Left cardiac atrium (tissue), 4 donors: Measurements from ENCODE around the gene ARL4A. TPM values are rescaled to one million over a fixed set of nuclear protein-coding genes. Genes with fewer than 3 reads are reported as not detected.
A peak's percentile ranks its signal among the peaks of the same experiment; 100 is the strongest.

ENCODE experiments used
- ATAC-seq, 2 donors: fragments of 200-7000 bp; cut with Tn5 transposase; one replicate each; pipeline ENCODE4 v1.9.1; 2020; ENCODE audit warnings: mild to moderate bottlenecking in 2 of 2, moderate library complexity in 2 of 2
- DNase-seq: peaks from one replicate; pipeline ENCODE4 v3.0.0-alpha.2; 2020
- intact Hi-C, 2 donors: fragments of 100-400 bp; cut with DNase I; formaldehyde crosslinking; loops; one replicate each; pipeline versions ENCODE4 v1.14.1 to v1.15.1; 2022 to 2023
- total RNA-seq, 2 donors: library from RNA; stranded (reverse); fragmentation: NEBNext Ultra II Directional; extraction: Animal tissue kit (Norgen Biotek cat#: 25700); gene quantifications; one replicate each; pipeline ENCODE4 v1.2.1, GENCODE V29; 2021
- donor health status: DM: no; HTN: yes; CAD: no.
- donor health status: DM: no; HTN: yes; CAD: no; lungs with severe emphysema.
- donor health status: DM: yes; HTN: yes; CAD: no.
- donor health status: Dilated cardiomyopathy.

ARL4A gene
- total RNA-seq, 2 donors from 2014 or later = 13.9 to 17.9 TPM

DNA sequence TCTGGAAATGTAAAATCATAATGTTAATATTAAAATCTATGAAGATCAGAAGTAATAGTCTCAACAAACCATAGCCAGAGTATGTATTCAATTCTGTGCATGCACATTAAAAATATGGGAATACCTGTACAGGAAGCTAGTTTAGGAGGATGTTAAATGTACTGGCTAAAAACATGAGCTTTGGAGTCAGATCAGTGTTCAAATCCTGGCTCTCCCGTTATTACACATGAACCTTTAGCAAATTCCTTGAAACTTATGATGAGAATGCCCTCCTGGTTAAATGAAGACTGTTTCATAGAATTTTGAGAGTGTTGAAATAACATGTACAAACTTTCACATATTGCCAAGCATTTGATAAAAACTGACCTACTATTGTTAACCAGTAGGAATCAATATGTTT lies 4.6 kb downstream of the ARL4A start:
- ATAC-seq = no peak
- intact Hi-C loops = no loop called here
- no peak for DNase-seq

DNA sequence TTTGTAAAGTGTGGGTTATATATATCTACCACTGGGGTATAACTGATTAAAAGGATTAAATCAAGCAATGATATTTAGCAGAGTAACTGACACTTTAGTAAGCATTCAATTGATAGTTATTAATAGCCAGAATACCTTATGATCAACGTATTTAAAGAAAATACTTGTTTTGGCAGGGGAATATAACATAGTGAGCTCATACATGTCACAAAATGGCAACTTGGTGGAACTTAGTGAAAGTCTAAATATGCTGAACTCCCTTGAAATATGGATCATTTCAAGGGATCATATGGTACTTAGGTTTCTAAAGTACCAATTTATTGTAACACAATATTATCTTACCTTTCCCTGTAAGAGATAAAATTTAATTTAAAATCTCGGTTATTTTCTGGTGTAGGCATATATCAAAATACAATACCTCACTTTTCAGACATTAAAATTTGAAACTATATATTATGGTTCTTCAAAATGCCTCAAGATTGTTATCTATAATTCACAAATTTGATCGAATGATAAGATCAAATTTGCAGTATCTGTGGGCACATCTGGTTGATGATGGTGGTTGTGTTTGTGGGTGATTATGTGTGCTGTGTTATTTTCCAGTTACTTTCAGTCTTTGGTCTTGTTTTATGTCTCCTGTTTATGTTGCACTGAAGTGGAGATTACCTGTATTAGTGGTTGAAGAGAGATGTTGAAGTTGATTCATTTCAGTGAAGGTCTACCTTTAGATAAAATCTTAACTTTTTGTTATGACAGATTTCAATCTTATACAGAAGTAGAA lies 5.2 kb downstream of the ARL4A start:
- ATAC-seq (no peak), DNase-seq (no peak)
- intact Hi-C loops = no loop called here

DNA sequence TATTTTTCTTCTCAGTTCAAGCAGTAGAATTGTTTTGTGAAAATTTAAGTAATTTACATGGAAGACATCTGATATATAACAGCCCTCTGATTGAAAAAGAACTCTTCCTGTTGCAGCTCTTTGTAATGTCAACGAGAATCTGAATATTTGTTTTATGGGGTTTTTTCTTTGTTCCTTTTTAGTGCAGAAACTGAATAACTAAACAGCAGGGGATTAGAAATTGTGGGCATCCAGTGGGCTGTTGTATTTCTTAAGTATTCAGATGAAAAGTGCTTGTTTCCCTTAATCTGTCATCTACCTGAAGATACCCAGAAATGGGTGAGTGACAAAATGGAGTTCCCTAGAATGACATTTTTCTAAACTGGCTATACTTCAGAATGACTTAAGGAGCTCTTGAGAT lies 7.4 kb downstream of the ARL4A start:
- intact Hi-C loops = no loop called here
- DNase-seq (no peak), ATAC-seq (no peak)

DNA sequence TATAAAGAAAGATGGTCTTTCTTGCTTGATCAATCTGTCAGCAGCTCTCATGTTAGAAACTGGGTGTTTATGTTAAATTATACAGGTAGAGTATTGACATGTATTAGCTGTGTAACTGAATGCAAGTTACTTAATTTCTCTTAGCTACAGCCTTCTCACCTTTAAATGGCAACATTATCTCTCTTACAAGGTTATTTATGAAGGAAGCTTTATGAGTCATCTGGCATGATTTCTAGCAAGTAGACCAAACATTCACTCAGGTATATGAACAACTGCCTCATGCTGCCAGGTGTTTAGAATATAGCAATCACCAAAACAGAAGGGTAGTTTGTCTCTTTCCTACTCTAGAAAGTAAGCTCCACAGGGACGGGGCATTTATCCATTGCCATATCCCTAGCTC lies 8.5 kb downstream of the ARL4A start:
- ATAC-seq = no peak
- no peak for DNase-seq
- intact Hi-C loops = no loop called here

DNA sequence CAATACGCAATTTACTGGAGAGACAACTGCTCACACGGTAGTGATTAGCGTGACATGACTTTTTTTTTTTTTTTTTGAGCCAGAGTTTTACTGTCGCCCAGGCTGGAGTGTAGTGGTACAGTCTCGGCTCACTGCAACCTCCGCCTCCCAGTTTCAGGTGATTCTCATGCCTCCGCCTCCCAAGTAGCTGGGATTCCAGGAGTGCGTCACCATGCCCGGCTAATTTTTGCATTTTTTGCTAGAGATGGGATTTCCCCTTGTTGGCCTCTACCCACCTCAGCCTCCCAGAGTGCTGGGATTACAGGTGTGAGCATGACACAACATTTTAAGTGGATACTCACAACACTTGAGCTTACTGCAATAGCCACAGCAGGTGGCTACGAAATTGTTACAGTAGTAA lies 11.9 kb downstream of the ARL4A start:
- intact Hi-C loops = no loop called here
- no peak for ATAC-seq
- DNase-seq = no peak

DNA sequence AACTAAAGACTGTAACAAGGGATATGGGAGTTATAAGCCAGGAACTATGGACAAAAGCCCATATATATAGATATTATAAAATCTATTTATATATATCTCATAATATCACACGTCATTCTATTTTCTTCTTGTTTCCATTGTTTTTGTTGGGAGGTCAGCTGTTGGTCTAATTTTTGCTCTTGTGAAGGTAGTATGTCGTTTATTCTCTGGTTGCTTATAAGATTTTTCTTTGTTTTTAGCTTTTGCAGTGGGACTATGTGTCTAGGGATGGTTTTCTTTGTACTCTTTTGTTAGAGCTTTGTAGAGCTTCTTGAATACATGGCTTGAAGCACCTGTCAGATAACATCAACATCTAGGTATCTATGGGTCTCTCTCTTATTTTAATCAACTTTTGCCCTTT lies 14.0 kb downstream of the ARL4A start:
- DNase-seq = no peak
- intact Hi-C loops = no loop called here
- no peak for ATAC-seq

DNA sequence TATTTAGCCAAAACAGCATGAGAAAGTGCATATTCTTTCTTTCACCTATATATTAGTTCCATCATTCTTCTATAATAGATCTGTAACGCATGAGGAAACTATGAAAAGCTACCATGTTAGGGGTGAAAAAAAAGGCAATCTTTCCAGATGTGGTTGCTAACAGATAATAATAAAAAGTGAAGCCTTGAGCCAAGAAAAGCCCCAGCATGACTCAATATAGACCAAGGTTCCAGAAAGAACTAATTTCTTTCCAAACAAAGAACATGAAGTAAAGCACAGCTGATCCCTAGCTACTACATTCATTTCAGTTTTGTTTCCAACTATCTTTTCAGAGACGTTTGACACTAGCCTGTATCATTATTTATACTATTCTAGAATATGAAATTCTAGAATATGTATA lies 16.4 kb downstream of the ARL4A start:
- ATAC-seq = peak in 1 of 2 donors; percentile 71
- intact Hi-C loops = no loop called here
- DNase-seq = no peak

DNA sequence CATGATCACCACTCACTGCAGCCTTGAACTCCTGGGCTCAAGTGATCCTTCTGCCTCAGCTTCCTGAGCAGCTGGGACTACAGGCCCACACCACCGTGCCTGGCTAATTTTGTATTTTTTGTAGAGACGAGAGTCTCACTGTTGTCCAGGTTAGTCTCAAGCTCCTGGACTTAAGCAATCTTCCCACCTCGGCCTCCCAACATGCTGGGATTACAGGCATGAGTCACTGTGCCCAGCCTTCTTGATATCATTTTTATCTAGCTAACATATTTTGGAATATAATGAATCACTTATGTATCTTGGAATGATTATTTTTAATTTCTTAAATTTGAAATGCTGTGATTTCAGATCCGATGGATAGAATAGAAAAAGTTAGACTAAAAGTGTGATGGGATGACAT lies 18.4 kb downstream of the ARL4A start:
- DNase-seq (no peak), ATAC-seq (peak in 1 of 2 donors; percentile 55)
- intact Hi-C loops = no loop called here

DNA sequence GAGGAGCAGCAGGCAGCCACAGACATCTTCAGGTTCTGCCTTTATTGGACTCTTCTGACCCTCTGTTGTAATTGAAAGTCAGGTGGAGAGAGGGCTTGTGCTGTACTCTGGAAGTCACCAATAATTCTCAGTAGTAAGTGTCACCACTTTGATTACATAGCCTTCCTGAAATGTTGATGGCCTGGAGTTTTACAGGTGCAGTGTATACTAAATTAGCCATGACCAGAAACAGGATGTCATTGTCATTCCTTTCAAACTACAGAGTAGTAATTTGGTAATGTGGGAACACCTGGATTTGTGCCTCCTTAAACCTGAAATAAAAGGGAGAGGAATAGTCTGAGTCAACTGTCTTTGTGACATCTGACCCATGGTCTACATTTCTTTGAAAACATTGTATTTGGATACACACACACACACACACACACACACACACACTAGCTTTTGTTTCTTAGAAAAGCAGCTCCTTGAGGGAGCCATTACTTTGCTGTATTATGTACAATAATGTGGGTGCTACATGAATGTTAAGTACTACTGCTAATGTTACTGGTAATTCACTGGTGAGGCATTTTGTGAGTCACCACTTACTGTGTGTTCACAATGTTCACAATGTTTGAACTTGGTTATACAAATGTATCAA lies 19.6 kb downstream of the ARL4A start:
- no peak for DNase-seq
- peak in 1 of 2 donors; percentile 60 for ATAC-seq
- intact Hi-C loops = no loop called here

DNA sequence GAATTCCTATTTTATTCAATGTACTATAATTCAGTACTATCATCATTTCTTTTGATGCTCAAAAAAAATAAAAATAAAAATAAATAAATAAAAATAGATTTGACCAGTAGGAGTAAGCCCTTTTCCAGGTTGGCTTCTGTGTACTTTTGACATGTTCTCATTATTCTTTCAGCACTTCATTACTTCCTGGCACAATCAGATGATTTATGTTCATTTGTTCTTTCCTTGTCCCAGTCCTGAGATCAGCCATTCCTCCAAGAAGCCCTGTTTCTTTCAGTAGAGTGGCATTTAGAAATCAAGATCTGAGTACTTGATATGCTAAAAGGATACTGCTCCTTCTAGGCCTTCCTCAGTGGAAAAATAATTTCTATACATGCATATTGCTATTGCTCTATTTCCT lies 20.9 kb downstream of the ARL4A start:
- DNase-seq (no peak), ATAC-seq (no peak)
- intact Hi-C loops = no loop called here

DNA sequence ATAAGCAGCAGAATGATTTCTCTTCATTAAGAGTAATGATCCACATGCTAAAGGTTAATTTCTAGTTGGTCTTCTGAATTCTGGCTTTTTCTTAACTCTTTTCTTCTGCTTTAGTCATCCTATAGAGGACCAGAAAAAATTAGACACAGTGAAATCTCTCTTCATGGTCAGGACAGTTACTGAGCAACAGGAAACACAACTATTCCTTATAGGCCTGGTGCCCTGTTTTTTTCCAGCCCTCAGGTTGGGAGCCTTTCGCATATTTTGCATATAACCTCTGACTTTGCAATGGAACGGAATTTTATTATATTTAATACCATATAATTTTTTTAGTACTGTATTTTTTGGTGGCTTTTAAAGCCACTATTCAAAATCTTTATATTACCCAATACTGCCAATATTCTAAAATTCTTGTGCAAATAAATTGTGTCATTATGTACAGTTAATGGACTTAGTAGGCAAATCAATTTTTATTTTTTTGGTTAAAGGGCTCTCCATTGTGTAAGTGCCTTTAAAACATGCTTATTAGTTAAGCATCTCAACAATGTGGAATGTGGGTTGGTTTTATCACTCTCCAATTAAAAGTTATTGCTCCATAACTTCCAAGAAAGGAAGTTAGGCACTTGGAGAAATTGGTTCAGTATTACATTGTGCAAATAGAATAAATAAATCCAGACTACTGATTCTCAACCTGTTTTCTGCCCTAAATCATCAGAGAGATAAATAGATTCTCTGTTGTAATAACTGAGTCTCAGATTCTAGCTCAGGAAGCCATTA lies 22.5 kb downstream of the ARL4A start:
- DNase-seq (no peak), ATAC-seq (no peak)
- intact Hi-C loops = no loop called here

DNA sequence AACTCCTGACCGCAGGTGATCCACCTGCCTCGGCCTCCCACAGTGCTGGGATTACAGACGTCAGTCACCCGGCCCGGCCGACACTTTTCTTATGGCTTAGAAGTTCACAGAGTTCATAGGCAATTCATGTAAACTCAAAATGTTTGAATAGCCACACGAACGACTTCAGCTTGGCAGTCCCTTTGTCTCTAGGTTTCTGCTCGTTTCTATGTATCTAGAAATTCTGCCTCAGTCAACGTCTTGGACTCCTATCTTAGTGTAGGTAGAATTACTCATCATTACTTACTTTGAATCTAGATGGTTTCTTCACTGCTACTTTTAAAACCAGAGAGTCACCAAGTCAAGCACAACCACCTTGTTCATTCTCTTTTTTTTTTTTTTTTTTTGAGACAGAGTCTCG lies 23.7 kb downstream of the ARL4A start:
- DNase-seq (no peak), ATAC-seq (no peak)
- intact Hi-C loops = no loop called here

DNA sequence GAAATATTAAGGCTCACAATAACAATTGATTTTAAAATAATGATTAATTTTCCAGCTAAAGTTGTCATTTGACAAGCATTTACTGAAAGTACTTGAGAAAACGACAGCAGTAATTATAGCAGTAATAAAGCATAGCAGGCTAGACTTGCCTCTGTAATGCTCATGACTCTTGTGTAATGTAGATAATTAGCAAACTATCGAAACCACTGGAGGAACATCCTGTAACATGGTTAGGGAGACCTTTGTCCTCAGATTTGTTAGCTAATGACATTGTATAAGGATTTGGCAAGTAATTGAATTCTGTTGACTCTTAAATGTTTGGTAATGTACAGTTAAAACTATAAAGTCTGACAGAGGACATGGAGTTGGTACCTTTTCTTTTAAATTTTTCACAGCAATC lies 24.8 kb downstream of the ARL4A start:
- intact Hi-C loops = no loop called here
- DNase-seq (no peak), ATAC-seq (no peak)

DNA sequence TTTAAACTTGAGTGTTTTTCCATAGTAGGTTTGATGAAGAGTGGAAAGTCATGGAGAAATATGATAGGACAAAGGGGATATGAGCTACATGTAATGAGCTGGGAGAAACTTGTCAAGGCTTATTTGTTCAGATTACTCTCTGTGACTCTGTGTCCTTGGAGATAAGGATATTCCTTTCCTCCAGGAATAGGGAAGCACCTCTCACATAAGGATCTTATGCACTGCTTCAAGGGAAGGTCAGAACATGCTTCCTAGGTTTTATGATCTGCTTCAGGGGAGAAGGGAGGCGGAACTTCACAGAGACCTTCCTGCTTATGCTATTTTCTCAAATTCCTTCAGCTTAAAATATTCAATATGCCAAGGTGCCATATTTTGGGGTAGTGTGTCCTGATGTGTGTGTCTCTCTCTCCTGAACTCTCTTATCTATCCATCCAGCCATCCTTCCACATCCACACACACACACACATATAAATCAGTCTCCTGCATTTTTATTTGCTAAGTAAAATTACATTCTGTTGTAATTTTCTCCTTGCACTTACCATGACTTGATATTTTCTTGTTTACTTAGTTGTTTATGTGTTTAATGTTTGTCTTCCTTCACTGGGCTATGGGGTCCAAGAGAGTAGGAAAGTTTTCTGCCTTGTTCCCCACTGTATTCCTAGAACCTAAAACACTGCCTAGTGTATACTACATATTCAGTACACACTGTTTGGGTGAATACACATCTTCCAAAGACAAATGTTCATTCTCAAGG lies 26.4 kb downstream of the ARL4A start:
- no peak for DNase-seq
- intact Hi-C loops = no loop called here

DNA sequence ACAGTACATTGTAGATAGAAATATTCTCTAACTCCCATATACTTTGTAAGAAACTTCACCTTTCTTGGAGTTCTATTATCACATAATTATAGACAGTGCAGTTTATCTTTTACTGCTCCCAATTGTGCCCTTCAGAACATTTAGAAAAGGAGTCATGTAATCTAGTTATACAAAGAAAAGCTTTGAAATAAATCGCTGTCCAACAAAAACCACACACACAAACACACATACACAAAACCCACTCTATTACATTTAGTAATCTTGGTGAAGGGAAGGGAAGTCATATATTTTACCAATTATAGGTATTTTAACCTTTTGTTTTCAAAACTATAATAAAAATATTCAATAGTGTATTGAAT lies 26.9 kb downstream of the ARL4A start:
- no peak for ATAC-seq
- intact Hi-C loops = no loop called here

More for the DNA sequence above, 26.4 kb downstream of the ARL4A start:
- ATAC-seq = no peak

DNA sequence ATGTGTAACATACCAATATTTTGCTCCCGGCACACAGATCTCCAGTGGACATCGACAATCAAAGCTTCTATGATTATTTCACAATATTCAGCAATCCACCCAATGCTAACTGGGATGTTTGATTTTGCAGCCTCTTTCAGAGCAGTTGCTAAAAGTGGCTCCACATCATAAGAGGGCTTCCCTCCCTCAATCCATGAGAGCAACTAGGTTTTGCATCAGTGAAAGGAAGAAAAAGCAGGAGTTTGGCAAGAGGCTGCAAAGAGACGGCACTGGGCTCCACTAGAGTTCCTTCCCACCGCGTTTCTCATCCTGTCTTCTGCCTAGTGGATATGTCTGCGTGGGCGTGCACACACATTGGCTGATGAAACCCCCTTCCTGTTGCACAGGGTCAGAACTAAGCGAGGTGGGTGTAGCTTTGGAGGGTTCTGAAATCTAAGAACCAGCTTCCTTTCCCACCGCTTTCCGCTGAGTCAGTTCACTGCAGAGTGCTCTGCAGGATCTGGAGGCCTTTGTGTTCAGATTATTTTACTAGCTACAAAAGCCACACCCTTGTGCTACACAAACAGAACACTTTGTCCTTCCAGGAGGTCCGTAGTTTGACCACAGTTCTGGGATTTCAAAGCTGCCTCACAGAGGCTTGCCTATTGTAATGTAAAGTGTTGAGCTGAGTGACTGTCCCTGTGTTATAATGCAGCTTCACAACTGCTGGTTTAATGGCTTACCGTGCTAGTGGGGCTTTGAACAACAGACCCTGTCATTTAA lies 28.1 kb downstream of the ARL4A start:
- intact Hi-C loops = no loop called here
- peak; percentile 79 to 92 for ATAC-seq

More for the DNA sequence above, 26.9 kb downstream of the ARL4A start:
- no peak for DNase-seq

DNA sequence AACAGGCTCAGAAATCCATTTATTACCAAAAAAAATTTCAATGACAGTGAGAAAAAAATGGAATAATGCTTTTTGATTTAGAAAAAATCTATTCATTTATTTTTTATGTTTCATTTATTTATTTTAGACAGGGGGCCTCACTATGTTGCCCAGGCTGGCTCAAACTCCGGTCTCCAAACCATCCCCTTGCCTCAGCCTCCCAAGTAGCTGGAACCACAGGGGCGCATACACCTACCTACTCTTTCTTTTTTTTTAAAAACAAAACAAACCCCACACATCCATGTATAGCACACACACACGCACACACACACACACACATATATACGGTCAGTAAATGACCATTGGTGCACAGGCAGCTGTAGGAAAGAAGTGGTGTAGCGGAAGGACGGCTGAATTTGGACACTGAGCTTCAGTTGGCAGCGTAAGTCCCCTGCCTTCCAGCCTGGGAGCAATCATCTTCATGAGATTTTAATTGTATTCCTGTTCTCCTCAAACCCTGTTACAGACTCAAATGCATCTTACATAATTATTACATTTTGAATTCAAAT lies 28.8 kb downstream of the ARL4A start:
- ATAC-seq = no peak
- intact Hi-C loops = no loop called here
- DNase-seq = no peak

More for the DNA sequence above, 28.1 kb downstream of the ARL4A start:
- peak; percentile 83 for DNase-seq

DNA sequence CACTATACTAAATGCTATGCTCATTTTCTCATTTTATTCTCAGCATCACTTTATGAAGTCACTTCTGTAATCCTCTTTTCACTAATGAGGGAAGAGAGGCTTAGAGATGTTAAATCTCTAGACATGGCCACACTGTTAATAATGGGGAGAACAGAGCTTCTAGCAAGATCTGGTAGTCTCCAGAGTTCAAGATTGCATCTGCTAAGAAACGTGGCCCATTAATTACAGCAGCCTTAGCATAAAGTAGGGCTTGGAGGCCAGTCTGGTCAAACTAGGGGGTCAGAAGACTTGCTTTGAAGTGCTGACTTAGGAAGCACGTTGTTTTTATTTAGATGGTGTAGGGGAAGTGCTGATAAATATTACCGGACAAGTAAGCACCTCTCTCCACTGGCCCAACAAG lies 29.3 kb downstream of the ARL4A start:
- ATAC-seq (no peak), DNase-seq (no peak)
- intact Hi-C loops = no loop called here
